Gastrocnemius medialis (tissue), 4 donors: ENCODE measurements around the gene ZAP70. TPM values are rescaled to one million over a fixed set of nuclear protein-coding genes. Genes with fewer than 3 reads are reported as not detected.

Experiments used
- ATAC-seq, 2 donors: fragments of 150-250 bp; one replicate each; pipeline ENCODE4 v1.9.1; 2016
- DNase-seq, 2 donors: peaks; one replicate each; pipeline ENCODE4 v3.0.0-alpha.2; 2019
- H3K27ac ChIP-seq, 4 donors: fragments of 200-600 bp; sonication (generic); 1 replicate in 1 of 4; 2 replicates in 3 of 4; pipeline ENCODE4 v1.5.1; 2016 to 2018; ENCODE audit warnings: mild to moderate bottlenecking in 2 of 4, moderate library complexity in 1 of 4
- H3K27me3 ChIP-seq, 3 donors: fragments of 200-600 bp; sonication (generic) in 2 of 3; 1 replicate in 1 of 3; 2 replicates in 2 of 3; pipeline versions ENCODE4 v1.5.1 to v1.6.0; 2016 to 2019; ENCODE audit warnings: mild to moderate bottlenecking in 1 of 3, moderate library complexity in 1 of 3
- H3K36me3 ChIP-seq, 2 donors: fragments of 200-600 bp; sonication (generic) in 1 of 2; one replicate each; pipeline ENCODE4 v1.5.1; 2017 to 2018
- H3K4me1 ChIP-seq, 2 donors: fragments of 200-600 bp; sonication (generic) in 1 of 2; one replicate each; pipeline ENCODE4 v1.5.1; 2016 to 2017; ENCODE audit warnings: mild to moderate bottlenecking in 2 of 2
- H3K4me3 ChIP-seq, 4 donors: fragments of 200-600 bp; sonication (generic) in 3 of 4; 1 replicate in 1 of 4; 2 replicates in 3 of 4; pipeline ENCODE4 v1.5.1; 2016 to 2019; ENCODE audit warnings: mild to moderate bottlenecking in 2 of 4
- H3K9me3 ChIP-seq, 3 donors: fragments of 200-600 bp; sonication (generic) in 2 of 3; 1 replicate in 1 of 3; 2 replicates in 2 of 3; pipeline ENCODE4 v1.5.1; 2016 to 2019
- CTCF ChIP-seq, 5 experiments: fragments of 450-650 bp in 3 of 5; fragments of 200-600 bp in 2 of 5; sonication (generic) in 2 of 5; IDR thresholded peaks in 4 of 5; conservative IDR thresholded peaks in 1 of 5; 1 replicate in 4 of 5; 2 replicates in 1 of 5; pipeline ENCODE4 v1.5.1; 2016 to 2019; ENCODE audit warnings: antibody characterized with exemption in 5 of 5, mild to moderate bottlenecking in 3 of 5, moderate library complexity in 3 of 5
- POLR2A ChIP-seq, 2 donors: fragments of 450-650 bp; IDR thresholded peaks; one replicate each; pipeline ENCODE4 v1.6.1; 2017; ENCODE audit warnings: antibody characterized with exemption in 2 of 2, mild to moderate bottlenecking in 2 of 2, moderate library complexity in 2 of 2
- in situ Hi-C, 4 donors: fragments of 200-750 bp; cut with MboI; loops; one replicate each; pipeline versions ENCODE4 v1.15.0 to v1.8.0; 2017; ENCODE audit warnings: low sequenced_read_pairs in 4 of 4
- intact Hi-C: fragments of 100-400 bp; cut with DNase I; formaldehyde crosslinking; loops from one replicate; pipeline ENCODE4 v1.15.1; 2023; ENCODE audit warnings: low total_unique reads
- total RNA-seq, 4 donors: library from RNA; depleted of rRNA; stranded (reverse); fragments of >200 nt; gene quantifications; one replicate each; pipeline versions ENCODE4 v1.1.0 to v1.2.3, GENCODE V29; 2016

Gene ZAP70
- total RNA-seq, 4 donors from 2014 or later: 0.25 to 1.1 TPM; not detected in 2

- no peak for ATAC-seq
- H3K4me1 ChIP-seq: no peaks in the 10 kb centered on the region
- DNase-seq: no peak
- H3K27me3 ChIP-seq: no peaks in the 10 kb centered on the region
- intact Hi-C loops: no loop called here
- TF ChIP-seq CTCF (IDR thresholded peaks at IDR 0.05 in 4 of 5, conservative IDR thresholded peaks at IDR 0.05 in 1 of 5) (no peak), POLR2A (IDR thresholded peaks at IDR 0.05) (no peak)
- in situ Hi-C loops: no loop called here
- no peaks in the 10 kb centered on the region for H3K36me3 ChIP-seq
- peaks cover 0 to 5% (median 0%) of the 10 kb centered on the region in 3 donors for H3K9me3 ChIP-seq
- no peak overlapping the region for H3K27ac ChIP-seq
- H3K4me3 ChIP-seq: no peak overlapping the region
These were observed 20.1 kb downstream of the ZAP70 start for GRCh38 chr2:97733341-97734035.

- Histone ChIP-seq H3K36me3 (no peaks in the 10 kb centered on the region), H3K4me3 (no peak overlapping the region), H3K27ac (no peak overlapping the region), H3K4me1 (no peaks in the 10 kb centered on the region), H3K27me3 (no peaks in the 10 kb centered on the region), H3K9me3 (peaks cover 0 to 5% (median 0%) of the 10 kb centered on the region in 3 donors)
- in situ Hi-C loops (no loop called here), intact Hi-C loops (no loop called here)
- DNase-seq (no peak), ATAC-seq (no peak)
- TF ChIP-seq CTCF (IDR thresholded peaks at IDR 0.05 in 4 of 5, conservative IDR thresholded peaks at IDR 0.05 in 1 of 5) (no peak), POLR2A (IDR thresholded peaks at IDR 0.05) (no peak)
These were observed 21.0 kb downstream of the ZAP70 start for GRCh38 chr2:97734061-97735051.

- ATAC-seq: no peak
- Histone ChIP-seq H3K36me3 (no peaks in the 10 kb centered on the region), H3K27me3 (no peaks in the 10 kb centered on the region), H3K27ac (no peak overlapping the region), H3K4me1 (no peaks in the 10 kb centered on the region), H3K4me3 (no peak overlapping the region), H3K9me3 (peaks cover 0 to 2% (median 0%) of the 10 kb centered on the region in 3 donors)
- DNase-seq: no peak
- in situ Hi-C loops: no loop called here
- intact Hi-C loops: no loop called here
- TF ChIP-seq POLR2A (IDR thresholded peaks at IDR 0.05) (no peak), CTCF (IDR thresholded peaks at IDR 0.05 in 4 of 5, conservative IDR thresholded peaks at IDR 0.05 in 1 of 5) (no peak)
These were observed 21.8 kb downstream of the ZAP70 start for GRCh38 chr2:97735161-97735561.

GRCh38 chr2:97736185-97736584 lies 22.8 kb downstream of the ZAP70 start:
- DNase-seq: no peak
- H3K36me3 ChIP-seq: no peaks in the 10 kb centered on the region
- H3K27ac ChIP-seq: no peak overlapping the region
- TF ChIP-seq POLR2A (IDR thresholded peaks at IDR 0.05) (no peak), CTCF (IDR thresholded peaks at IDR 0.05 in 4 of 5, conservative IDR thresholded peaks at IDR 0.05 in 1 of 5) (no peak)
- ATAC-seq: no peak
- no peaks in the 10 kb centered on the region for H3K9me3 ChIP-seq
- H3K4me1 ChIP-seq: no peaks in the 10 kb centered on the region
- in situ Hi-C loops (no loop called here), intact Hi-C loops (no loop called here)
- no peaks in the 10 kb centered on the region for H3K27me3 ChIP-seq
- no peak overlapping the region for H3K4me3 ChIP-seq
